ENCODE measurements around the gene CNOT1.

- TF ChIP-seq CTCF (conservative IDR thresholded peaks at IDR 0.05; ENCODE audit: low read depth, low read length) (no peak), EZH2phosphoT487 (IDR thresholded peaks at IDR 0.05; ENCODE audit: borderline replicate concordance, low read length) (no peak)
These were observed 27.3 kb upstream of the CNOT1 start for GRCh38 chr16:58656899-58657298.
